Peyer's patch (tissue), 4 donors: ENCODE results near the gene KIF1A. TPM values are rescaled to one million over a fixed set of nuclear protein-coding genes. Genes with fewer than 3 reads are reported as not detected.

Experiments used
- DNase-seq, 3 donors: peaks; one replicate each; pipeline ENCODE4 v3.0.0-alpha.2; 2017 to 2019
- H3K27ac ChIP-seq, 4 donors: fragments of 200-600 bp; sonication (generic); one replicate each; pipeline ENCODE4 v1.5.1; 2016 to 2019
- H3K27me3 ChIP-seq, 2 donors: fragments of 200-600 bp; sonication (generic); one replicate each; pipeline ENCODE4 v1.5.1; 2019
- H3K36me3 ChIP-seq, 3 donors: fragments of 200-600 bp; sonication (generic); one replicate each; pipeline ENCODE4 v1.5.1; 2016 to 2019
- H3K4me1 ChIP-seq, 4 donors: fragments of 200-600 bp; sonication (generic); one replicate each; pipeline ENCODE4 v1.5.1; 2016 to 2019
- H3K4me3 ChIP-seq, 4 donors: fragments of 200-600 bp; sonication (generic); 1 replicate in 3 of 4; 2 replicates in 1 of 4; pipeline ENCODE4 v1.5.1; 2016 to 2019; ENCODE audit warnings: mild to moderate bottlenecking in 1 of 4
- H3K9me3 ChIP-seq, 4 donors: fragments of 200-600 bp; sonication (generic); one replicate each; pipeline ENCODE4 v1.5.1; 2016 to 2019; ENCODE audit warnings: mild to moderate bottlenecking in 1 of 4
- POLR2A ChIP-seq, 2 donors: fragments of 450-650 bp; IDR thresholded peaks; one replicate each; pipeline ENCODE4 v1.5.1; 2017; ENCODE audit warnings: antibody characterized with exemption in 2 of 2, mild to moderate bottlenecking in 2 of 2, moderate library complexity in 2 of 2
- total RNA-seq, 4 donors: library from RNA; depleted of rRNA; stranded (reverse); fragments of >200 nt; gene quantifications; one replicate each; pipeline ENCODE4 v1.1.0, GENCODE V29; 2016
- TF ChIP-seq, protein P1 (sequence below), 6 experiments: fragments of 450-650 bp in 4 of 6; fragments of 200-600 bp in 2 of 6; sonication (generic) in 1 of 6; IDR thresholded peaks; one replicate each; pipeline ENCODE4 v1.5.1; 2017 to 2019; ENCODE audit warnings: antibody characterized with exemption in 6 of 6, mild to moderate bottlenecking in 3 of 6, moderate library complexity in 1 of 6

The KIF1A gene
- total RNA-seq, 4 donors from 2014 or later: 0.83 to 6.0 (median 2.0) TPM

DNA sequence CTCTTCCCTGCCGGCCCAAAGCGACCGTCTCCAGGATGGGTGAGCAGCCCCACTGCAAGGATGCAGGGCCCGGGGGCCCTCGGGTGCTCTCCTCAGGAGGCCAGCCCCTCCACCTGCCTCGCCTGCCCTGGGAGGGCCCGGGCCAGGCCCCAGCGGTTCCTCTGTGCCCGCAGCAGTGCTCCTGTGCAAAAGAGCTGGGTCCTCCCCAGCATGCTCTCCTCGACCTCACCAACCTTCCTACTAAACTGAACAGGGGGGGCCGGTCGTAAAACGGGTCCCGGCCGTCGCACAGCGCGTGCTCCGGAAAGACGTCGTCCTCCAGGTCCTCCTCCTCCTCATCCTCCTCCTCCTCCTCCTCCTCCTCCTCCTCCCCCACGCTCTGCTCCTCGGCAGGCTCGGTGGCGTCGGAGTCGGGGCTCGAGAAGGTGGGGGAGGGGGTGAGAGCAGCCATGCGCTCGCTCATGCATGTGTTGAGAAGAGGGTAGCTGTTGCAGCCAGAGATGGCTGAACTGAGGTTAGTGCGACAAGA, 62.9 kb downstream of the KIF1A start:
- Histone ChIP-seq H3K27me3 (no peaks in the 10 kb centered on the region), H3K9me3 (no peaks in the 10 kb centered on the region), H3K4me1 (no peaks in the 10 kb centered on the region), H3K4me3 (no peak overlapping the region), H3K27ac (no peak overlapping the region), H3K36me3 (no peaks in the 10 kb centered on the region)
- TF ChIP-seq, protein P1, sequence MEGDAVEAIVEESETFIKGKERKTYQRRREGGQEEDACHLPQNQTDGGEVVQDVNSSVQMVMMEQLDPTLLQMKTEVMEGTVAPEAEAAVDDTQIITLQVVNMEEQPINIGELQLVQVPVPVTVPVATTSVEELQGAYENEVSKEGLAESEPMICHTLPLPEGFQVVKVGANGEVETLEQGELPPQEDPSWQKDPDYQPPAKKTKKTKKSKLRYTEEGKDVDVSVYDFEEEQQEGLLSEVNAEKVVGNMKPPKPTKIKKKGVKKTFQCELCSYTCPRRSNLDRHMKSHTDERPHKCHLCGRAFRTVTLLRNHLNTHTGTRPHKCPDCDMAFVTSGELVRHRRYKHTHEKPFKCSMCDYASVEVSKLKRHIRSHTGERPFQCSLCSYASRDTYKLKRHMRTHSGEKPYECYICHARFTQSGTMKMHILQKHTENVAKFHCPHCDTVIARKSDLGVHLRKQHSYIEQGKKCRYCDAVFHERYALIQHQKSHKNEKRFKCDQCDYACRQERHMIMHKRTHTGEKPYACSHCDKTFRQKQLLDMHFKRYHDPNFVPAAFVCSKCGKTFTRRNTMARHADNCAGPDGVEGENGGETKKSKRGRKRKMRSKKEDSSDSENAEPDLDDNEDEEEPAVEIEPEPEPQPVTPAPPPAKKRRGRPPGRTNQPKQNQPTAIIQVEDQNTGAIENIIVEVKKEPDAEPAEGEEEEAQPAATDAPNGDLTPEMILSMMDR (IDR thresholded peaks at IDR 0.05): no peak
- TF ChIP-seq POLR2A (IDR thresholded peaks at IDR 0.05): no peak
- DNase-seq: no peak

DNA sequence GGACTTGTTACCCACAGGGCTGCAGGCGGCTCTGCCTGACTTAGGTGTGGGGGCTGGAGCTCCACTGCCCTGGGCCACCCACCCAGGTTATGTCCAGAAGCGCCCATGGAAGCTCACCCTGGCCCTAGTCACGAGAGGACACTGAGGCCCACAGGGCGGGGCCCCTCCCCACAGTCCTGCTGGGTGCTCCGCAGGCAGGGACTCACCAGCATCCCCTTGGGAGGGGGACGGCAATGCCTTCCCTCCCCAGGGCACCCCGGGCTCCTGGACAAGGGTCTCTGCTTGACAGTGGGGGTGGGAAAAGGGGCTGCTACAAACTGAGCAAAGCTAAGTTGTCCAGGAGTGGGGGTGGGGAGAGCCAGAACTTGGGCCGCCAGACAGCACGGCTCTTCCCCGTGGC, 67.8 kb downstream of the KIF1A start:
- Histone ChIP-seq H3K27ac (no peak overlapping the region), H3K27me3 (no peaks in the 10 kb centered on the region), H3K9me3 (no peaks in the 10 kb centered on the region), H3K36me3 (no peaks in the 10 kb centered on the region), H3K4me1 (no peaks in the 10 kb centered on the region), H3K4me3 (no peak overlapping the region)
- DNase-seq: no peak
- TF ChIP-seq, protein P1 (IDR thresholded peaks at IDR 0.05): no peak
- TF ChIP-seq POLR2A (IDR thresholded peaks at IDR 0.05): no peak

DNA sequence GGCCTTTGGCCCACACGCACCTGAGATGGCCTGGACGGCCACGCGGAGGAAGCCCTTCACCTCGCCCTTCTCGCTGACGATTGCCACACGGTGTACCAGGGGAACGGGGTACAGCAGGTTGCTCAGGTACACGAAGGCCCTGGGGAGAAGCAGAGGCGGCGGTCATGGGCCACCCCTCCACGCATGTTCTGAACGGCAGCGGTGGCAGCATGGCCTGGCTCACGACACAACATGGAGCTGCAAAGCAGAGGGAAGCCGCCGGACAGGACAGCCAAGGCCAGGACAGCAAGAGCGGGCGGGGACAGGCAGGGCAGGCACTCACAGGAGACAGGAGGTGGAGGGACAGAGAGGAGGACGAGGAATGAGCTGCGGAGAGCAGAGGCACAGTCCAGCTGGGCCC, 69.6 kb downstream of the KIF1A start:
- H3K36me3 ChIP-seq: no peaks in the 10 kb centered on the region
- TF ChIP-seq POLR2A (IDR thresholded peaks at IDR 0.05): no peak
- TF ChIP-seq, protein P1 (IDR thresholded peaks at IDR 0.05): no peak
- no peaks in the 10 kb centered on the region for H3K27me3 ChIP-seq
- H3K4me1 ChIP-seq: no peaks in the 10 kb centered on the region
- no peak overlapping the region for H3K27ac ChIP-seq
- no peaks in the 10 kb centered on the region for H3K9me3 ChIP-seq
- no peak for DNase-seq
- H3K4me3 ChIP-seq: no peak overlapping the region

DNA sequence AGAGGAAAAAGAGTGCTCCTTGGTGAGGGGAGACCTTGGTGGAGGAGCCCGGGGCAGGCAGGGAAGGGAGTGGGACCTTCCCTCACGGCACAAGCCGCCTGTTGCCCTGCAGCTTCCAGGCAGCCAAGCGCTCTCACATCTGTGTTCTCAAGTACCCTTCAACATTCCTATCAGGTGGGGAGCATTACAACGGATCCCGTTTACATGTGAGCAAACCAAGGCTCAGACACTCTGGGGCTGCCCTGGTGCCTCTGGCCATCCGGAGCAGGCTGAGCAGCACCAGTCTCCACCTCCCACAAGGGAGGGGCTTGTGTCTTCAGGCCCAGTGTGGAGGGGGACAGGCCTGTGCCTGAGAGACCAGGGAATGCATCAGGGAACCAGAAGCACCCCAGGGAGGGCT, 70.5 kb downstream of the KIF1A start:
- no peak for DNase-seq
- no peaks in the 10 kb centered on the region for H3K9me3 ChIP-seq
- H3K27ac ChIP-seq: no peak overlapping the region
- no peaks in the 10 kb centered on the region for H3K36me3 ChIP-seq
- H3K27me3 ChIP-seq: no peaks in the 10 kb centered on the region
- no peak overlapping the region for H3K4me3 ChIP-seq
- TF ChIP-seq, protein P1 (IDR thresholded peaks at IDR 0.05): no peak
- TF ChIP-seq POLR2A (IDR thresholded peaks at IDR 0.05): no peak
- H3K4me1 ChIP-seq: no peaks in the 10 kb centered on the region

DNA sequence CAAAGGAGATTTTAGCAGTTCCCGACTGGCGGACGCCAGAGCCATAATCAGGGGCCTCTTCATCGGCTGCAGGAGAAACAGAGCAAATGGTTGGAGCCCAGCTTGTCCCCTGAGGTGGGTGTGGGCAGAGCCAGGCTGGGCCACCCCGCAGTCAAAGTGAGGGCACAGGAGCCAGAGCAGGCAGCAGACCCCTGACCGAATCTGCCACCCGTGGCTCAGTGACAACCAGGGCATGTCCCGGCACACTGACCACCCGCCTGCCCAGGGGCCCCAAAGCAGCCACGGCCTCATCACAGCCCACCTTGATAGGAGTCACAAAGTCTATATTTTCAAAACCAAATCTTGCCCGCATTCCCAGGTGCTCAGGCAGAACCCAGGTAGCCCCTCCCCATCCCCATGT, 72.8 kb downstream of the KIF1A start:
- H3K9me3 ChIP-seq: no peaks in the 10 kb centered on the region
- H3K27me3 ChIP-seq: no peaks in the 10 kb centered on the region
- H3K4me3 ChIP-seq: no peak overlapping the region
- no peaks in the 10 kb centered on the region for H3K4me1 ChIP-seq
- no peaks in the 10 kb centered on the region for H3K36me3 ChIP-seq
- DNase-seq: no peak
- H3K27ac ChIP-seq: no peak overlapping the region
- no peak for TF ChIP-seq POLR2A (IDR thresholded peaks at IDR 0.05)
- TF ChIP-seq, protein P1 (IDR thresholded peaks at IDR 0.05): no peak

DNA sequence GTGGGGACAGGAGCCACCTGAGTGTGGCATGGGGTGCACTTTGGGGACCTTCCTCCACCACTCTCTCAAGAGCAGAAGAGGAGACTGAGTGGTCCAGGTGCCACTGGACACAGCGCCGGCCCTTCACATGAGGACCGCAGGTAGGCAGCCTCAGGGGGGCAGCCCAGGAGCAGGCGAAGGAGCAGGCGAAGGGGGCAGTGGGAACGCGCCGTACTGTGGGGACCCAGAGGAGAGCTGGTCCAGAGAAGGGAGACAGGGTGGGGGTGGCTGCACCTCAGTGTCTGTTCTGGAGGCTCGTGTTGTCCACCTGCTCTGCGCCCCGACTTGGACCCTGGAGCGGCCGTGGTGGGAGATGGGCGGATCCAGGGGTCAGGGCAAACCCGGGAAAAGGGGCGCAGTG, 73.3 kb downstream of the KIF1A start:
- H3K4me1 ChIP-seq: no peaks in the 10 kb centered on the region
- no peak overlapping the region for H3K4me3 ChIP-seq
- no peaks in the 10 kb centered on the region for H3K27me3 ChIP-seq
- H3K36me3 ChIP-seq: no peaks in the 10 kb centered on the region
- TF ChIP-seq POLR2A (IDR thresholded peaks at IDR 0.05): no peak
- TF ChIP-seq, protein P1 (IDR thresholded peaks at IDR 0.05): no peak
- H3K27ac ChIP-seq: no peak overlapping the region
- no peak for DNase-seq
- H3K9me3 ChIP-seq: no peaks in the 10 kb centered on the region
